Osteoblast (primary cell): Measurements from ENCODE around the gene PTBP1. TPM values are rescaled to one million over a fixed set of nuclear protein-coding genes. Genes with fewer than 3 reads are reported as not detected.

Experiments used
- DNase-seq: peaks from one replicate; pipeline ENCODE4 v3.0.0; 2011; ENCODE audit warnings: low spot score, mixed read lengths; ENCODE audit not compliant: insufficient read length; ENCODE audit errors: missing footprints
- H2AFZ ChIP-seq: 2 replicates; pipeline ENCODE4 v1.6.0; 2011; ENCODE audit warnings: mild to moderate bottlenecking, low read length
- H3K27ac ChIP-seq: 2 replicates; pipeline ENCODE4 v1.5.1; 2011; ENCODE audit warnings: mild to moderate bottlenecking, low read depth, low read length, moderate library complexity
- H3K27me3 ChIP-seq: 2 replicates; pipeline ENCODE4 v1.6.0; 2012; ENCODE audit warnings: mild to moderate bottlenecking, control low read depth, inconsistent platforms, low read length, moderate library complexity; ENCODE audit not compliant: insufficient read depth
- H3K36me3 ChIP-seq: 2 replicates; pipeline ENCODE4 v1.5.1; 2011; ENCODE audit warnings: mild to moderate bottlenecking, low read length, control low read depth, moderate library complexity; ENCODE audit not compliant: insufficient read depth
- H3K4me1 ChIP-seq: 2 replicates; pipeline ENCODE4 v1.5.1; 2011; ENCODE audit warnings: mild to moderate bottlenecking, low read length, control low read depth, moderate library complexity; ENCODE audit not compliant: insufficient read depth
- H3K4me2 ChIP-seq: 2 replicates; pipeline ENCODE4 v1.6.0; 2011; ENCODE audit warnings: mild to moderate bottlenecking, low read length; ENCODE audit not compliant: insufficient read depth
- H3K4me3 ChIP-seq: fragments of 200-600 bp; sonication (generic); 3 replicates; pipeline ENCODE4 v1.5.1; 2012; ENCODE audit warnings: mild to moderate bottlenecking, low read length, inconsistent platforms; ENCODE audit not compliant: insufficient read depth
- H3K79me2 ChIP-seq: 2 replicates; pipeline ENCODE4 v1.6.0; 2012; ENCODE audit warnings: mild to moderate bottlenecking, low read length, control low read depth, inconsistent platforms; ENCODE audit not compliant: insufficient read depth
- H3K9me3 ChIP-seq: 2 replicates; pipeline ENCODE4 v1.5.1; 2011; ENCODE audit warnings: low read depth, low read length, control low read depth
- H4K20me1 ChIP-seq: 2 replicates; pipeline ENCODE4 v1.6.0; 2012; ENCODE audit warnings: mild to moderate bottlenecking, low read length, control low read depth; ENCODE audit not compliant: insufficient read depth
- total RNA-seq: library from RNA; depleted of rRNA; stranded (reverse); fragments of >200 nt; gene quantifications from 2 replicates; pipeline ENCODE4 v1.2.3, GENCODE V29; 2012
- TF ChIP-seq, protein P1 (sequence below): IDR thresholded peaks from 2 replicates; pipeline ENCODE4 v1.5.1; 2011; ENCODE audit warnings: mild to moderate bottlenecking, low read depth, low read length, moderate library complexity; ENCODE audit errors: extremely low read depth

Gene PTBP1
- total RNA-seq, 1 donor: 106 TPM

- Histone ChIP-seq H3K36me3 (no peaks in the 10 kb centered on the region), H3K4me2 (no peak overlapping the region), H3K27ac (no peak overlapping the region), H3K4me1 (peaks cover 3% of the 10 kb centered on the region), H2AFZ (no peak overlapping the region), H3K79me2 (no peaks in the 10 kb centered on the region), H3K4me3 (no peak overlapping the region), H3K27me3 (peaks cover 35% of the 10 kb centered on the region), H3K9me3 (no peaks in the 10 kb centered on the region), H4K20me1 (no peaks in the 10 kb centered on the region)
- DNase-seq: no peak
- TF ChIP-seq, protein P1, sequence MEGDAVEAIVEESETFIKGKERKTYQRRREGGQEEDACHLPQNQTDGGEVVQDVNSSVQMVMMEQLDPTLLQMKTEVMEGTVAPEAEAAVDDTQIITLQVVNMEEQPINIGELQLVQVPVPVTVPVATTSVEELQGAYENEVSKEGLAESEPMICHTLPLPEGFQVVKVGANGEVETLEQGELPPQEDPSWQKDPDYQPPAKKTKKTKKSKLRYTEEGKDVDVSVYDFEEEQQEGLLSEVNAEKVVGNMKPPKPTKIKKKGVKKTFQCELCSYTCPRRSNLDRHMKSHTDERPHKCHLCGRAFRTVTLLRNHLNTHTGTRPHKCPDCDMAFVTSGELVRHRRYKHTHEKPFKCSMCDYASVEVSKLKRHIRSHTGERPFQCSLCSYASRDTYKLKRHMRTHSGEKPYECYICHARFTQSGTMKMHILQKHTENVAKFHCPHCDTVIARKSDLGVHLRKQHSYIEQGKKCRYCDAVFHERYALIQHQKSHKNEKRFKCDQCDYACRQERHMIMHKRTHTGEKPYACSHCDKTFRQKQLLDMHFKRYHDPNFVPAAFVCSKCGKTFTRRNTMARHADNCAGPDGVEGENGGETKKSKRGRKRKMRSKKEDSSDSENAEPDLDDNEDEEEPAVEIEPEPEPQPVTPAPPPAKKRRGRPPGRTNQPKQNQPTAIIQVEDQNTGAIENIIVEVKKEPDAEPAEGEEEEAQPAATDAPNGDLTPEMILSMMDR: no peak
Observed at GRCh38 chr19:843180-843835, 46.1 kb downstream of the PTBP1 start.

GRCh38 chr19:843836-844545 is 46.7 kb downstream of the PTBP1 start:
- Histone ChIP-seq H3K27me3 (peaks cover 37% of the 10 kb centered on the region), H3K36me3 (no peaks in the 10 kb centered on the region), H3K9me3 (no peaks in the 10 kb centered on the region), H3K27ac (no peak overlapping the region), H3K79me2 (no peaks in the 10 kb centered on the region), H2AFZ (no peak overlapping the region), H4K20me1 (no peaks in the 10 kb centered on the region), H3K4me3 (no peak overlapping the region), H3K4me2 (no peak overlapping the region), H3K4me1 (peaks cover 3% of the 10 kb centered on the region)
- DNase-seq: no peak
- TF ChIP-seq, protein P1: no peak

- H3K27ac ChIP-seq: no peak overlapping the region
Observed at GRCh38 chr19:844546-844971, 47.3 kb downstream of the PTBP1 start.

More at GRCh38 chr19:844546-844971, 47.3 kb downstream of the PTBP1 start:
- DNase-seq: no peak
- Histone ChIP-seq H2AFZ (no peak overlapping the region), H3K36me3 (no peaks in the 10 kb centered on the region), H3K27me3 (peaks cover 37% of the 10 kb centered on the region), H3K4me2 (no peak overlapping the region), H3K4me3 (no peak overlapping the region), H4K20me1 (no peaks in the 10 kb centered on the region), H3K9me3 (no peaks in the 10 kb centered on the region), H3K79me2 (no peaks in the 10 kb centered on the region), H3K4me1 (peaks cover 3% of the 10 kb centered on the region)
- TF ChIP-seq, protein P1: no peak
